Measurements from ENCODE around the gene MYH6.

DNA sequence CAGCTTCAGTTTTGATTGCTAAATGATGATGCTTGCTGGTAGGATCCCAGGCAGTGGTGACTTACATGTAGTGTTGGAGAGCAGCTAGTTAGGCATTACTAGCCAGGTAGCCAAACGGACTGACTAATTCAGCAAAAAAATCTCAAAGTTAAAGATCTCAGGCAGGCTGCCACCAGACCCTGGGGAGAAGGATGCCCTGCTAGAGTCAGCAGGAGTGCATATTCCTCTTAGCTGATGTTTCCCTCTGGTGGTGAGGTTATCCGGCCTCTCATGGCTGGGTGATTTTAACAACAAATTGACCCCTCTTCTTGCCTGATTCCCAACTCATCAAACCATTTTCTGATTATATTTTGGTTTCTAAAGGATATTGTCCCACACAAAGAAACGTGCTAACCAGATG is 45.9 kb downstream of the MYH6 start:
- TF ChIP-seq EZH2 (IDR thresholded peaks at IDR 0.05) (no peak), FOXP2 (optimal IDR thresholded peaks at IDR 0.05; ENCODE audit: control extremely low read depth, extremely low read length, insufficient read depth) (no peak)
